ENCODE data around the gene TRAPPC13.
"Not testable (repeated sequence)": the region's sequence is repeated elsewhere in the genome, so short reads cannot be mapped to it uniquely, and the experiment has no call there.

TRAPPC13 gene

GRCh38 chr5:65676056-65676455, 51.2 kb downstream of the TRAPPC13 start:
- DNase-seq (ENCODE audit: low read depth) = not testable (repeated sequence)

DNA sequence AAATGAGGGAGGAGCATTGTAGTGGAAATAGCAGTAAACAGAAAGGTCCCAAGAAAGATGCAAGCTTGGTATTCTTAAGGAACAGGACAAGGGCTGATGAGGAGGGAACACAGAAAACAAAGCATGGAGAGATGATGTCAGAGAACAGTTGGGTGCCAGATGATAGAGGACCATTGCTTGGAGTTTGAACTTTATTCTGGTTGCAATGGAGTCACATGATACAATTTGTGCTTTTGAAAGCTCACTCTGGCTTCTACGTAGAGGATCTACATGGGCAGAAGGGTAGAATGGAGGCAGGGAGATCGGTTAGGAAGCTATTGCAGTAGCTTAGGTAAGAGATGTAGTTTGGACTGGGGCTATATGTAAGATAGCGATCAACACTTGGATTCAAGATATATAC, 57.3 kb downstream of the TRAPPC13 start:
- no peak for DNase-seq (ENCODE audit: low read depth)

DNA sequence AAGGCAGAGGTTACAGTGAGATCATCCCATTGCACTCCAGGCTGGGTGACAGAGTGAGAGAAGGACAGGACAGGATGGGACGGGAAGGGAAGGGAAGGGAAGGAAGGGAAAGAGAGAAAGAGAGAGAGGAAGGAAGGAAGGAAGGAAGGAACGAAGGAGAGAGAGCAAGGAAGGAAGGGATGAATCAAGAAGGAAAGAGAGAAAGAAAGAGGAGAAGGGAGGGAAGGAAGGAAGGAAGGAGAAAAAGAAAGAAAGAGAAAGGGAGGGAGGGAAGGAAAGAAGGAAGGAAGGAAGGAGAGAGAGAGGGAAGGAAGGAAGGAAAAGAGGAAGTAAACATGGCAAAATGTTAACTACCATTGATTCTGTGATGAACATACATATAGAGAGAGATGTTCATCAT, 68.3 kb downstream of the TRAPPC13 start:
- no peak for DNase-seq (ENCODE audit: low read depth)

DNA sequence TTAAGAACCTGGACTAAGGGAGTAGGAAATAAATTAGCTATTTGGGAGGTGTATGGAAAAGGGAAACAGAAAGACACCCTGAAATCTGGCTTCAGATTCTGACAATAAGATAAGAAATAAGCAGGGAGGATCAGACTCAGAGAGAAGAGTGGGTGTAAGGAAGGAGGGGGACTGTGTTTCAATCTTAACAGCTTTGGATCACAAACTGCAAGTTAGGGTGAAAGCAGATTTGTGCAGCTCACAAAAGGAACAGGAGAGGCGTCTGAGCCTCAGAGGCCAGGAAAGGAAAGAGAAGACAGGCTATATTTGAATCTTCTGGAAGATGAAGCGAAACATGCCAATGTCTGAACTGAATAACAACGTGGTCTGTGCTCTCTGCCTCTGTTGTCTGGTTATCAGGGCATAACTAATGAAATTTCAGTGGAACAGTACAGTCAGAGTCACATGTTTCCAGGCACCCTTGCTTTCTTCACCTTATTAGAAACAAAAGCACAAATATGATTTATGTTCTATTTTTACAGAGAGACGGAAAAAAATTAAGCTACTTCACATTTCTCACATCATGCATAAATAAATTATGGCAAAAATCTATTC, 70.4 kb downstream of the TRAPPC13 start:
- DNase-seq (ENCODE audit: low read depth) = no peak

DNA sequence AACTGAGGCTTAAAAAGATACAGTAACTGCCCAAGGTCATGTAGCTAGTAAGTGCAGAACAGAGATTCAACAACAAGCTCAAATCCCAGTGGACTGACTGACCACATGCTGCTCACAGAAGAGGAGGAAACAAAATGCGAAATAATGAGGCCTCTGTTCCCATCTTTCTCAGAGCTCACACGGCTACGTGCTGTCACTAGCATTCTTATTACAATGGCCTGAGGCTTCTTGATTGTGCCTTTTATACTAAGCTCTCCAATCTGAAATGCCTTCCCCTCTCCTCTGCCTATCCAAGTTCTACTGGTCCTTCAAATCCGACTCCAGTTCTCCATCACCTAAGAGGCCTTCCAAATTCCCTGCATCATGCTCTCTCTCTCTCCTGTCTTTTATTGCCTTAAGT, 71.1 kb downstream of the TRAPPC13 start:
- no peak for DNase-seq (ENCODE audit: low read depth)

- DNase-seq (ENCODE audit: low read depth) = no peak
These were observed 72.1 kb downstream of the TRAPPC13 start for GRCh38 chr5:65696892-65697291.

DNA sequence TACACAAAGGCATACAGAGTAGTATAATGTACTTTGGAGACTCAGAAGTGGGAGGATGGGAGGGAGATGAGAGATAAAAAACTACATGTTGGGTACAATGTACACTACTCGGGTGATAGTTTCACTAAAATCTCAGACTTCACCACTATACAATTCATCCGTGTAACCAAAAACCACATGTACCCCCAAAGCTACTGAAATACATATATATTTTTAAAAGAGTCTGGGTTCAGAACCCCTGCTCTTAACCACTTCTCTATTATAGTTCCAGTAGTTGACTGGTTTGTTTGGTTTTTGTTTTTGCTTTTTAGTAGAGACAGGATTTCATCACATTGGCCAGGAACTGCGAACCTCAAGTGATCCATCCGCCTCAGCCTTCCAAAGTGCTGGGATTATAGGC, 74.5 kb downstream of the TRAPPC13 start:
- DNase-seq (ENCODE audit: low read depth) = no peak

GRCh38 chr5:65702036-65702435, 77.2 kb downstream of the TRAPPC13 start:
- DNase-seq (ENCODE audit: low read depth) = no peak

DNA sequence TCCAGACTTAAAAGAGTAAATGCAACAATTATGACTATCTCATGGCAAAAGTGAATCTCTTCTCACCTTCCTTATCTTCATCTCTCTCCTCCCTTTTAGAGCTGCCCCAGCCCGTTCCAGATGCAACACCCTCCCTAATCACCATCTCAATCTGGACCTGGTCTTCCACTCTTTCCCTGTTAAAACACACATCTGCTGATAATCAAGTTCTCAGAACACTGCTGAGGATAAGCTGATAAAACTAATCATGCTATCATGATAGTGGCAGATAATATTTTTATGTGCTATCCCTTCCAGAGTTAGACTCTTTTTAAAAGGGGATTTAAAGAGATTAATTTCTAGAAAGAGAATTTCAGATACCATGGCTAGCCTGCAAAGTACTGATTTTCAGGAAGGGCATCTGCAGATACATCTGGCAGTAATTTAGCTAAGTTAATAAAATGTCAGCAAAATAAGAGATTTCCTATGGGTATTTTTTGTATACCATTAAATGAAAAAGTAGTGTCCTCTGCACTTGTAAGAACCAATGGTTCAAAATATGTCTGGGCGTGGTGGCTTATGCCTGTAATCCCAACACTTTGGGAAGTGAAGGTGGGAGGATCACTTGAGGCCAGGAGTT, 79.9 kb downstream of the TRAPPC13 start:
- no peak for DNase-seq (ENCODE audit: low read depth)

DNA sequence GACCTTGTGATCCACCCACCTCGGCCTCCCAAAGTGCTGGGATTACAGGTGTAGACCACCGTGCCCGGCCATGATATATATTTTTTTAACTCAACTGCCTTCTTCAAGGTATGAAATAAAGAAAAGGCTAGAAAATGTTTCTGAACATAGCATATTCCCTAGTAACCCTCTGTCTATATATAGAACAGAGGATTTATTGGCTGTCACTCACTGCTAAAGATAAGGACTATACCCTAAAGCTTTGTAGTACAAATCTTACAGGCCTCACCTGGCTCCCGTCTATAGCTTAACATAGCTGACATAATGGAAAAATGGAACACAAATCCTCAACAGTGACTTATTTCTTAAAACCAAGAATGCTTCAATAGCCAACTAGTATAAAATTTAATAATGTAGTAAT, 82.8 kb downstream of the TRAPPC13 start:
- no peak for DNase-seq (ENCODE audit: low read depth)

GRCh38 chr5:65708145-65708544, 83.3 kb downstream of the TRAPPC13 start:
- DNase-seq (ENCODE audit: low read depth) = no peak

Data from GM04503 (cell line).